Right lobe of liver (tissue), 6 donors: ENCODE results near the gene CA7. TPM values are rescaled to one million over a fixed set of nuclear protein-coding genes. Genes with fewer than 3 reads are reported as not detected.

Source experiments
- ATAC-seq, 4 donors: fragments of 200-7000 bp; cut with Tn5 transposase; one replicate each; pipeline ENCODE4 v1.9.1; 2020; ENCODE audit warnings: mild to moderate bottlenecking in 4 of 4, moderate library complexity in 4 of 4
- DNase-seq, 3 donors: peaks; one replicate each; pipeline ENCODE4 v3.0.0-alpha.2; 2020
- H3K27ac ChIP-seq, 3 donors: fragments of 200-600 bp; one replicate each; pipeline ENCODE4 v1.8.0; 2022
- H3K27me3 ChIP-seq, 2 donors: fragments of 200-600 bp; one replicate each; pipeline ENCODE4 v1.8.0; 2022
- H3K36me3 ChIP-seq, 4 donors: fragments of 200-600 bp; sonication (generic) in 1 of 4; one replicate each; pipeline versions ENCODE4 v1.5.1 to v1.8.0; 2017 to 2022; ENCODE audit warnings: control low read depth in 1 of 4
- H3K4me1 ChIP-seq, 4 donors: fragments of 200-600 bp; sonication (generic) in 1 of 4; one replicate each; pipeline versions ENCODE4 v1.5.1 to v1.8.0; 2017 to 2022; ENCODE audit warnings: control low read depth in 1 of 4
- H3K4me3 ChIP-seq, 3 donors: fragments of 200-600 bp; one replicate each; pipeline ENCODE4 v1.8.0; 2022
- H3K9me3 ChIP-seq, 4 donors: fragments of 200-600 bp; sonication (generic) in 1 of 4; one replicate each; pipeline versions ENCODE4 v1.5.1 to v1.8.0; 2017 to 2022; ENCODE audit warnings: control low read depth in 1 of 4
- POLR2A ChIP-seq: fragments of 450-650 bp; IDR thresholded peaks from one replicate; pipeline ENCODE4 v1.6.1; 2017; ENCODE audit warnings: antibody characterized with exemption, mild to moderate bottlenecking
- WGBS: methylation state at CpG from one replicate; pipeline ENCODE4 v1.1.6; 2018; ENCODE audit warnings: low coverage, low lambda C conversion rate; ENCODE audit not compliant: insufficient coverage; ENCODE audit errors: missing lambda C conversion rate; 5-methylcytosine and 5-hydroxymethylcytosine counted together
- intact Hi-C, 2 donors: fragments of 100-400 bp; cut with DNase I; formaldehyde crosslinking; loops; one replicate each; pipeline versions ENCODE4 v1.11.2 to v1.14.1; 2022
- total RNA-seq, 6 experiments: library from RNA; depleted of rRNA in 2 of 6; stranded (reverse); fragments of >200 nt in 2 of 6; fragmentation: NEBNext Ultra II Directional in 3 of 6; extraction: Animal tissue kit (Norgen Biotek cat#: 25700) in 3 of 6; gene quantifications; one replicate each; pipeline versions ENCODE4 v1.1.0 to v1.2.4, GENCODE V29; 2016 to 2023
- TF ChIP-seq, protein P1 (sequence below), 4 donors: fragments of 200-600 bp in 3 of 4; fragments of 450-650 bp in 1 of 4; IDR thresholded peaks; one replicate each; pipeline versions ENCODE4 v1.5.1 to v1.8.0; 2016 to 2022; ENCODE audit warnings: antibody characterized with exemption in 4 of 4, mild to moderate bottlenecking in 2 of 4
- donor health status: DM: no; HTN: yes; CAD: no.
- donor health status: DM: no; HTN: no; CAD: no.
- donor health status: DM: no; HTN: no; CAD: no.
- donor health status: DM: no; HTN: yes; CAD: no.
- donor health status: DM: no; HTN: yes; CAD: no.

CA7 gene
- total RNA-seq, 6 experiments from 2014 or later, result not detected

DNA sequence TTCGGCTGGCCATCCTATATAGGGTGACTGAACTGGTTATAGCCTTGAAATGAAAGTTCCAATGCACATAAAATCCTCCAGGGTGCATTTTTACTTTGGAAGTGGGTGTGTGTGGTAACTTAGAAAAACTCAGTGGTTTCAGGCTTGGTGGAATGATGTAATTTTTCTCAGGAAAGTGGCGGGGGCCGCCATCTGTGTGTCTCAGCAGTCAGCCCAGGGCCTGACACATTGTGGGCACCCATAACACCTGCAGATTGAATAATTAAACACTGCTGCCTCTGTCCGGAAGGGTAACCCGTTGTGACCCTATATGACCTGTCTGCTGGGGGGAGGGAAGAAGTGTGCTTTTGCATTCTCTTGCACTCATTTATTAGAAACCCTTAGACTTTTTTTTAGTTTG, 33.9 kb downstream of the CA7 start:
- no peaks in the 10 kb centered on the region for H3K36me3 ChIP-seq
- H3K4me3 ChIP-seq, result no peak overlapping the region
- intact Hi-C loops, result loop anchor here in 1 of 2 donors (10.0 kb wide), 1 partner anchor 473 kb away; no protein-coding TSS in a partner anchor
- TF ChIP-seq POLR2A, result no peak
- TF ChIP-seq, protein P1, sequence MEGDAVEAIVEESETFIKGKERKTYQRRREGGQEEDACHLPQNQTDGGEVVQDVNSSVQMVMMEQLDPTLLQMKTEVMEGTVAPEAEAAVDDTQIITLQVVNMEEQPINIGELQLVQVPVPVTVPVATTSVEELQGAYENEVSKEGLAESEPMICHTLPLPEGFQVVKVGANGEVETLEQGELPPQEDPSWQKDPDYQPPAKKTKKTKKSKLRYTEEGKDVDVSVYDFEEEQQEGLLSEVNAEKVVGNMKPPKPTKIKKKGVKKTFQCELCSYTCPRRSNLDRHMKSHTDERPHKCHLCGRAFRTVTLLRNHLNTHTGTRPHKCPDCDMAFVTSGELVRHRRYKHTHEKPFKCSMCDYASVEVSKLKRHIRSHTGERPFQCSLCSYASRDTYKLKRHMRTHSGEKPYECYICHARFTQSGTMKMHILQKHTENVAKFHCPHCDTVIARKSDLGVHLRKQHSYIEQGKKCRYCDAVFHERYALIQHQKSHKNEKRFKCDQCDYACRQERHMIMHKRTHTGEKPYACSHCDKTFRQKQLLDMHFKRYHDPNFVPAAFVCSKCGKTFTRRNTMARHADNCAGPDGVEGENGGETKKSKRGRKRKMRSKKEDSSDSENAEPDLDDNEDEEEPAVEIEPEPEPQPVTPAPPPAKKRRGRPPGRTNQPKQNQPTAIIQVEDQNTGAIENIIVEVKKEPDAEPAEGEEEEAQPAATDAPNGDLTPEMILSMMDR (IDR thresholded peaks at IDR 0.05), result no peak
- H3K27ac ChIP-seq, result no peak overlapping the region
- H3K9me3 ChIP-seq, result no peaks in the 10 kb centered on the region
- peaks cover 0 to 22% (median 2%) of the 10 kb centered on the region in 4 donors for H3K4me1 ChIP-seq
- no peaks in the 10 kb centered on the region for H3K27me3 ChIP-seq
- 43% methylated on average over 5 of the region's 5 CpGs for WGBS
- DNase-seq (peak in 1 of 3 donors; percentile 22), ATAC-seq (no peak)

- WGBS, result 0% methylated on average over 17 of the region's 58 CpGs
- peak; percentile 97 to 98 (median 98) for DNase-seq
- no peaks in the 10 kb centered on the region for H3K9me3 ChIP-seq
- ATAC-seq, result peak; percentile 93 to 98 (median 96)
- peaks cover 0 to 14% (median 2%) of the 10 kb centered on the region in 4 donors for H3K36me3 ChIP-seq
- TF ChIP-seq POLR2A, result peak; percentile 61
- TF ChIP-seq, protein P1 (IDR thresholded peaks at IDR 0.05), result no peak
- peaks cover 0 to 22% (median 0%) of the 10 kb centered on the region in 4 donors for H3K4me1 ChIP-seq
- H3K27ac ChIP-seq, result peak within 1 kb of the TSS; percentile 37 to 84 (median 77)
- H3K4me3 ChIP-seq, result peak within 1 kb of the TSS; percentile 78 to 86 (median 80)
- intact Hi-C loops, result no loop called here
- no peaks in the 10 kb centered on the region for H3K27me3 ChIP-seq
These were observed 36.2 kb downstream of the CA7 start, which contains the start of gene PDP2 for GRCh38 chr16:66880288-66881013. Gene PDP2 (plus strand): TSS chr16:66880515. CDS start chr16:66884285, 3,770 bp downstream.

DNA sequence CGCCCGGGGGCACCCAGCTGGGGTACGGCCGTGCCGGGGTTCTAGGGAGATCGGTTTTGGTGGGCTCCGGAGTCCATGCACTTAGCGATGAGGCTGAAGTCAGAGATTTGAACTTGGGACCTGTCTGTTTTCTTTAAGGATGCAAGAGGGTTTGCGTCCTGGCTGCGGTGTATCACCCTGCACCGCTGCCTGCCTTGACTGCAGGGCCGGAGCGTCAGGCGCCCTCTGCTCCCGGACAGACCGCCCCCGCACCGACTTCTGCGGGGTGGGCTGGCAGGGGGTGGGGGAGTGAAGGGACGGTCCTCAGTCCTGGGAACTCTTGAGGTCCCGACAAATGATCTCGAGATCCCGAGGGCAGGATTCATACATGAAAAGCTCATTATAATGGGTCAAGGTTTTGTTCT, 36.8 kb downstream of the CA7 start:
- no peak for TF ChIP-seq POLR2A
- TF ChIP-seq, protein P1 (IDR thresholded peaks at IDR 0.05), result no peak
- Histone ChIP-seq H3K9me3 (no peaks in the 10 kb centered on the region), H3K4me3 (peak overlapping the region; percentile 78 to 86 (median 80)), H3K4me1 (peaks cover 0 to 22% (median 0%) of the 10 kb centered on the region in 4 donors), H3K27ac (peak overlapping the region; percentile 37 to 84 (median 77)), H3K27me3 (no peaks in the 10 kb centered on the region), H3K36me3 (peaks cover 0 to 20% (median 2%) of the 10 kb centered on the region in 4 donors)
- intact Hi-C loops, result no loop called here
- WGBS, result under 1% methylated on average over 10 of the region's 23 CpGs
- DNase-seq (no peak), ATAC-seq (peak; percentile 19 to 35 (median 30))

GRCh38 chr16:66881560-66881959, 37.3 kb downstream of the CA7 start:
- TF ChIP-seq POLR2A, result no peak
- DNase-seq (peak in 1 of 3 donors; percentile 11), ATAC-seq (no peak)
- WGBS, result 65% methylated on average over 2 of the region's 2 CpGs
- Histone ChIP-seq H3K9me3 (no peaks in the 10 kb centered on the region), H3K36me3 (peaks cover 0 to 24% (median 2%) of the 10 kb centered on the region in 4 donors), H3K27me3 (no peaks in the 10 kb centered on the region), H3K4me3 (peak overlapping the region; percentile 78 to 86 (median 80)), H3K27ac (no peak overlapping the region), H3K4me1 (peaks cover 0 to 22% (median 0%) of the 10 kb centered on the region in 4 donors)
- intact Hi-C loops, result no loop called here

GRCh38 chr16:66881964-66882508, 37.8 kb downstream of the CA7 start:
- H3K9me3 ChIP-seq, result no peaks in the 10 kb centered on the region
- H3K36me3 ChIP-seq, result peaks cover 0 to 28% (median 2%) of the 10 kb centered on the region in 4 donors
- intact Hi-C loops, result no loop called here
- no peaks in the 10 kb centered on the region for H3K27me3 ChIP-seq
- 84% methylated on average over 4 of the region's 8 CpGs for WGBS
- H3K4me3 ChIP-seq, result no peak overlapping the region
- no peak overlapping the region for H3K27ac ChIP-seq
- H3K4me1 ChIP-seq, result peaks cover 0 to 22% (median 0%) of the 10 kb centered on the region in 4 donors
- TF ChIP-seq POLR2A, result no peak
- TF ChIP-seq, protein P1 (IDR thresholded peaks at IDR 0.05), result no peak
- ATAC-seq (no peak), DNase-seq (peak in 1 of 3 donors; percentile 30)
